Thoracic aorta (tissue), 2 donors: ENCODE data around the gene LAMP1. TPM values are rescaled to one million over a fixed set of nuclear protein-coding genes. Genes with fewer than 3 reads are reported as not detected.

Experiments
- ATAC-seq: fragments of 150-250 bp; one replicate; pipeline ENCODE4 v1.8.0; 2017; ENCODE audit warnings: low read depth; ENCODE audit not compliant: insufficient number of reproducible peaks, low FRiP score
- DNase-seq: peaks from one replicate; pipeline ENCODE4 v3.0.0-alpha.2; 2020; ENCODE audit warnings: low spot score
- H3K27ac ChIP-seq, 2 donors: fragments of 200-600 bp; sonication (generic); 1 replicate in 1 of 2; 2 replicates in 1 of 2; pipeline ENCODE4 v1.5.1; 2016; ENCODE audit warnings: mild to moderate bottlenecking in 2 of 2, moderate library complexity in 2 of 2
- H3K27me3 ChIP-seq: fragments of 200-600 bp; sonication (generic); replicated peaks from 2 replicates; pipeline ENCODE4 v1.6.0; 2016; ENCODE audit warnings: mild to moderate bottlenecking; ENCODE audit not compliant: insufficient read depth
- H3K36me3 ChIP-seq: fragments of 200-600 bp; sonication (generic); one replicate; pipeline ENCODE4 v1.5.1; 2016
- H3K4me1 ChIP-seq, 2 donors: fragments of 200-600 bp; sonication (generic); 1 replicate in 1 of 2; 2 replicates in 1 of 2; pipeline versions ENCODE4 v1.5.1 to v1.6.0; 2016; ENCODE audit warnings: low read depth in 2 of 2, mild to moderate bottlenecking in 1 of 2; ENCODE audit not compliant: control insufficient read depth in 1 of 2
- H3K4me3 ChIP-seq: fragments of 200-600 bp; sonication (generic); 2 replicates; pipeline ENCODE4 v1.5.1; 2016; ENCODE audit warnings: mild to moderate bottlenecking
- H3K9me3 ChIP-seq: fragments of 200-600 bp; sonication (generic); 2 replicates; pipeline ENCODE4 v1.5.1; 2016
- CTCF ChIP-seq: fragments of 200-600 bp; sonication (generic); IDR thresholded peaks from one replicate; pipeline ENCODE4 v1.5.1; 2019; ENCODE audit warnings: antibody characterized with exemption
- total RNA-seq, 2 donors: library from RNA; depleted of rRNA; stranded (reverse); fragments of >200 nt; gene quantifications; one replicate each; pipeline versions ENCODE4 v1.1.0 to v1.2.3, GENCODE V29; 2016

Gene LAMP1
- total RNA-seq, 2 donors from 2014 or later: 145 to 210 TPM

GRCh38 chr13:113322890-113323651 is 26.0 kb downstream of the LAMP1 start:
- ATAC-seq (no peak), DNase-seq (no peak)
- H3K4me3 ChIP-seq: no peak overlapping the region
- no peaks in the 10 kb centered on the region for H3K4me1 ChIP-seq
- H3K9me3 ChIP-seq: no peaks in the 10 kb centered on the region
- H3K36me3 ChIP-seq: peaks cover 48% of the 10 kb centered on the region
- no peak for TF ChIP-seq CTCF
- no peak overlapping the region for H3K27ac ChIP-seq
- no peaks in the 10 kb centered on the region for H3K27me3 ChIP-seq

- H3K9me3 ChIP-seq: no peaks in the 10 kb centered on the region
- no peak for TF ChIP-seq CTCF
- H3K27ac ChIP-seq: no peak overlapping the region
- ATAC-seq (no peak), DNase-seq (no peak)
- H3K4me3 ChIP-seq: no peak overlapping the region
- peaks cover 44% of the 10 kb centered on the region for H3K36me3 ChIP-seq
- no peaks in the 10 kb centered on the region for H3K4me1 ChIP-seq
- no peaks in the 10 kb centered on the region for H3K27me3 ChIP-seq
These were observed 26.8 kb downstream of the LAMP1 start for GRCh38 chr13:113323869-113324268.

- Histone ChIP-seq H3K27me3 (no peaks in the 10 kb centered on the region), H3K4me3 (no peak overlapping the region), H3K4me1 (no peaks in the 10 kb centered on the region), H3K27ac (no peak overlapping the region), H3K9me3 (no peaks in the 10 kb centered on the region), H3K36me3 (peaks cover 38% of the 10 kb centered on the region)
- no peak for ATAC-seq
- no peak for TF ChIP-seq CTCF
- no peak for DNase-seq
These were observed 27.4 kb downstream of the LAMP1 start for GRCh38 chr13:113324398-113324797.

GRCh38 chr13:113325779-113326178 is 28.7 kb downstream of the LAMP1 start:
- peaks cover 26% of the 10 kb centered on the region for H3K36me3 ChIP-seq
- DNase-seq (no peak), ATAC-seq (no peak)
- no peaks in the 10 kb centered on the region for H3K9me3 ChIP-seq
- H3K27ac ChIP-seq: no peak overlapping the region
- no peaks in the 10 kb centered on the region for H3K27me3 ChIP-seq
- H3K4me1 ChIP-seq: no peaks in the 10 kb centered on the region
- no peak for TF ChIP-seq CTCF
- no peak overlapping the region for H3K4me3 ChIP-seq

GRCh38 chr13:113327391-113327765 is 30.3 kb downstream of the LAMP1 start:
- ATAC-seq (no peak), DNase-seq (no peak)
- Histone ChIP-seq H3K27me3 (no peaks in the 10 kb centered on the region), H3K4me1 (no peaks in the 10 kb centered on the region), H3K36me3 (peaks cover 12% of the 10 kb centered on the region), H3K4me3 (no peak overlapping the region), H3K9me3 (no peaks in the 10 kb centered on the region), H3K27ac (no peak overlapping the region)
- no peak for TF ChIP-seq CTCF
